GM12892 (cell line): ENCODE data around the gene ZNF487.

ENCODE experiments used
- POLR2A ChIP-seq: IDR thresholded peaks from 2 replicates; pipeline ENCODE4 v1.6.1; 2011; ENCODE audit warnings: low read depth, low read length, control low read depth
- TAF1 ChIP-seq: IDR thresholded peaks from 2 replicates; pipeline ENCODE4 v1.6.1; 2011; ENCODE audit warnings: low read depth, mild to moderate bottlenecking, control low read depth, low read length, borderline replicate concordance

- TF ChIP-seq POLR2A, result no peak
- no peak for TF ChIP-seq TAF1
Measured at GRCh38 chr10:43452356-43452914, 15.5 kb downstream of the ZNF487 start.
